ENCODE results near the gene RIMBP2. TPM values are rescaled to one million over a fixed set of nuclear protein-coding genes. Genes with fewer than 3 reads are reported as not detected.

The RIMBP2 gene
- total RNA-seq, 1 experiment from 2014 or later = not detected

DNA sequence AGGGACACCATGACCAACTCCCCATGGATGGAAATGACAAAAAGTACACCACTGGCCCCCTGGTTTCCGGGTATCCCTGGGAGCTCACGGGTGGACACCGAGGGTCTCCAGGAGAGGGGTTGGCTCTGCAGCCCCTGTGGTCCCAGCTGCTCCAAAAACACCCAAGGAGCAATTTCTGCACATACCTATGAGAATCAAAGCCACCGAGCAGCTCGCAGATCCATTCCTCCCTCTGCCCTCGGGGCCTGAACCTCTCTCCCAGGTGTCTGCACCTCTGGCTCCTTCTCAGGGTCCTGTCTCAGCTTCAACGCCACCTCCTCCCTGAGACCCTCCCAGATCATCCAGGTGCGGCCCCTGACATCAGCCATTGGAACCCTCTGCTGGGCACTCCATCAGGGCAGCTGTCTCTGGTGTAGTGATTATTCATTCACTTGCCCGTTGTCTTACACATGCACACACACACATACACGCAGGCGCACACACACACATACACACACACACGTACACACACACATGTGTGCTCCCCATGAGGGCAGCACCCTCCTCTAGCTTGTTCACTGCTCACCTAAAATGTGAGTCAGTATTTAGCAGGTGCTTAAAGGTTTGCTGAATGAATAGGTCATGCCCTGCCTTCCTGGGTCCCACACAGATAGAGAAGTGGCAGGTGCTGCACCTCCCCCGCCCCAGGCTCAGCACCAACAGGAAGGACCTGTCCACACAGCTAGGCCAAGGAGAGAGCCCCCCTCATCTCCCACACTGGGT is 5.9 kb downstream of the RIMBP2 start:
- Mint-ChIP-seq H3K4me3 (ENCODE audit: unreplicated experiment) (no peak overlapping the region), H3K4me1 (ENCODE audit: low read depth, unreplicated experiment) (no peaks in the 10 kb centered on the region), H3K27me3 (ENCODE audit: insufficient read depth, unreplicated experiment) (peaks cover 30% of the 10 kb centered on the region), H3K27ac (ENCODE audit: unreplicated experiment) (no peak overlapping the region), H3K9me3 (ENCODE audit: unreplicated experiment) (no peaks in the 10 kb centered on the region), H3K36me3 (ENCODE audit: insufficient read depth, unreplicated experiment) (no peaks in the 10 kb centered on the region)
- Histone ChIP-seq H3K4me3 (ENCODE audit: low read depth, low read length) (no peak overlapping the region), H3K27me3 (replicated peaks; ENCODE audit: control insufficient read depth, insufficient read depth, low read length) (no peaks in the 10 kb centered on the region), H3K36me3 (ENCODE audit: control insufficient read depth, insufficient read depth, low read length) (no peaks in the 10 kb centered on the region), H3K4me1 (no peaks in the 10 kb centered on the region), H3K9me3 (no peaks in the 10 kb centered on the region)
- intact Hi-C loops (cut with micrococcal nuclease; ENCODE audit: unreplicated experiment) = no loop called here
- peak in 1 of 2 experiments; percentile 19 for DNase-seq
- BruUV-seq (replicated peaks) = no TSS peak
- TF ChIP-seq, protein P1, sequence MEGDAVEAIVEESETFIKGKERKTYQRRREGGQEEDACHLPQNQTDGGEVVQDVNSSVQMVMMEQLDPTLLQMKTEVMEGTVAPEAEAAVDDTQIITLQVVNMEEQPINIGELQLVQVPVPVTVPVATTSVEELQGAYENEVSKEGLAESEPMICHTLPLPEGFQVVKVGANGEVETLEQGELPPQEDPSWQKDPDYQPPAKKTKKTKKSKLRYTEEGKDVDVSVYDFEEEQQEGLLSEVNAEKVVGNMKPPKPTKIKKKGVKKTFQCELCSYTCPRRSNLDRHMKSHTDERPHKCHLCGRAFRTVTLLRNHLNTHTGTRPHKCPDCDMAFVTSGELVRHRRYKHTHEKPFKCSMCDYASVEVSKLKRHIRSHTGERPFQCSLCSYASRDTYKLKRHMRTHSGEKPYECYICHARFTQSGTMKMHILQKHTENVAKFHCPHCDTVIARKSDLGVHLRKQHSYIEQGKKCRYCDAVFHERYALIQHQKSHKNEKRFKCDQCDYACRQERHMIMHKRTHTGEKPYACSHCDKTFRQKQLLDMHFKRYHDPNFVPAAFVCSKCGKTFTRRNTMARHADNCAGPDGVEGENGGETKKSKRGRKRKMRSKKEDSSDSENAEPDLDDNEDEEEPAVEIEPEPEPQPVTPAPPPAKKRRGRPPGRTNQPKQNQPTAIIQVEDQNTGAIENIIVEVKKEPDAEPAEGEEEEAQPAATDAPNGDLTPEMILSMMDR (IDR thresholded peaks at IDR 0.05; ENCODE audit: insufficient read depth in 1 of 2, low read depth in 1 of 2, low read length in 1 of 2, severe bottlenecking in 1 of 2, unreplicated experiment in 1 of 2) = no peak
- CTCF ChIA-PET = no interaction called here
- POLR2A ChIA-PET = no interaction called here

DNA sequence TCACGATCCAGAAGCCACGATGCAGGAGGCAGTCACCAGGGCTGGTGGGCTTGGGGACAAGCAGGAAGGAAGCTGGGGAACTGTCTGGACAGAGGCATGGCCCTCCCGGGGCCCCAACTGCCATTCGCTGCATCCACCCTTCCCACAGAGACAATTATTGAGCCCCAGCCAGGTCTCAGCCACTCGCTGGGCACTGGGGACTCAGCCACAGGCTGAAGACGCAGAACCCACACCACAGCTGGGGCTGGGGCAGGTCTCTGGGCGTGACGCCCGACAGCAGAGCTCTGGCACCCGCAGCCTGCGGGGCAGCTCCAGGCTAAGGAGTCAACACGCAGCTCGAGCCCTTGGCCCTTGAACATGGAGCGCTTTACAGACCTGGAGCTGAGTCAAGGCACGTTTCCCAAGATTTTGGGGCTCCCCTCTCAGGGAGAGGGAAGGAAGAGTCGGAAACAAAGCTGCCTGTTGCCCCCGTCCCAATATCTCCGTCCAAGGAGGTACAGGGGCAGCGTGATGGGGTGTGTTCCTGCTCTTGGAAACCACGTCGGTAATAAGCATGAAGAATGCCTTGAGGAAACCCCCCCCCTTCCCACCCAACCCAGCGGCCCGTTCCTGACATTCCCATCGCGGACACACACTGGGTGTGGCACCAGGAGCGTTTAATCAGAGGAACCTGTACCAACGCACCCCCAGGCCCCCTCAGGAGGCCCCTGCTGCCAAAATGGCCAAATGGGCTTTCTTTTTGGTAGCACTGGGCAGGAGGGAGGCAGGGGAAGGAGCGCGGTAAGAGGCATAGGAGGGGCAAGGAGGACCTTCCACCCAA is 6.7 kb downstream of the RIMBP2 start:
- intact Hi-C loops (cut with micrococcal nuclease; ENCODE audit: unreplicated experiment) = no loop called here
- TF ChIP-seq, protein P1 (IDR thresholded peaks at IDR 0.05; ENCODE audit: insufficient read depth in 1 of 2, low read depth in 1 of 2, low read length in 1 of 2, severe bottlenecking in 1 of 2, unreplicated experiment in 1 of 2) = no peak
- peaks cover 33% of the 10 kb centered on the region for H3K27me3 Mint-ChIP-seq (ENCODE audit: insufficient read depth, unreplicated experiment)

DNA sequence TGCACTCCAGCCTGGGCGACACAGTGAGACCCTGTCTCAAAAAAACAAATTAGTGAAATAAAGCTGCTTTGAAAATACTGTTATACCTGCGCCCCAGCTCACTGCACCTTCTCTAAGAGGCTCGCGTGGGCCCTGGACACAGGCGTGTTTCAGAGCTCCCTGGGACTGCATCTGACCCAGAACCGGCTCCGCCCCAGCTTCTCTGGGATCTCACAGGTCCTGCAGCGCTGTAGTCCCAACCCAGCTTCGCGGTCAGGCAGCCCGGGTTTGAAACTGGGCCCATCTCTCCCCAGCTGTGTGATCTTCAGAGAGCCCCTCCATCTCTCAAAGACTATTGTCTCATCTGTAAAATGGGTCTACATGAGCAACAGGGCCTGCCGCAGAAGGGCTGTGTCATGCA is 7.5 kb downstream of the RIMBP2 start:
- TF ChIP-seq, protein P1 (IDR thresholded peaks at IDR 0.05; ENCODE audit: insufficient read depth in 1 of 2, low read depth in 1 of 2, low read length in 1 of 2, severe bottlenecking in 1 of 2, unreplicated experiment in 1 of 2) = no peak
- H3K4me3 ChIP-seq (ENCODE audit: low read depth, low read length) = no peak overlapping the region
- intact Hi-C loops (cut with micrococcal nuclease; ENCODE audit: unreplicated experiment) = no loop called here
- H3K9me3 Mint-ChIP-seq (ENCODE audit: unreplicated experiment) = no peaks in the 10 kb centered on the region
- CTCF ChIA-PET = no interaction called here
- POLR2A ChIA-PET = no interaction called here
- BruUV-seq (replicated peaks) = no TSS peak
- no peak overlapping the region for H3K4me3 Mint-ChIP-seq (ENCODE audit: unreplicated experiment)
- H3K4me1 ChIP-seq = no peaks in the 10 kb centered on the region
- no peaks in the 10 kb centered on the region for H3K4me1 Mint-ChIP-seq (ENCODE audit: low read depth, unreplicated experiment)
- no peaks in the 10 kb centered on the region for H3K9me3 ChIP-seq
- no peak for DNase-seq
- H3K36me3 Mint-ChIP-seq (ENCODE audit: insufficient read depth, unreplicated experiment) = no peaks in the 10 kb centered on the region
- no peak overlapping the region for H3K27ac Mint-ChIP-seq (ENCODE audit: unreplicated experiment)
- H3K36me3 ChIP-seq (ENCODE audit: control insufficient read depth, insufficient read depth, low read length) = no peaks in the 10 kb centered on the region
- H3K27me3 Mint-ChIP-seq (ENCODE audit: insufficient read depth, unreplicated experiment) = peaks cover 36% of the 10 kb centered on the region
- H3K27me3 ChIP-seq (replicated peaks; ENCODE audit: control insufficient read depth, insufficient read depth, low read length) = no peaks in the 10 kb centered on the region

More for the DNA sequence above, 6.7 kb downstream of the RIMBP2 start:
- Mint-ChIP-seq H3K4me3 (ENCODE audit: unreplicated experiment) (no peak overlapping the region), H3K9me3 (ENCODE audit: unreplicated experiment) (no peaks in the 10 kb centered on the region), H3K4me1 (ENCODE audit: low read depth, unreplicated experiment) (no peaks in the 10 kb centered on the region), H3K36me3 (ENCODE audit: insufficient read depth, unreplicated experiment) (no peaks in the 10 kb centered on the region), H3K27ac (ENCODE audit: unreplicated experiment) (no peak overlapping the region)
- CTCF ChIA-PET = no interaction called here
- H3K27me3 ChIP-seq (replicated peaks; ENCODE audit: control insufficient read depth, insufficient read depth, low read length) = no peaks in the 10 kb centered on the region
- DNase-seq = no peak
- BruUV-seq (replicated peaks) = no TSS peak
- H3K36me3 ChIP-seq (ENCODE audit: control insufficient read depth, insufficient read depth, low read length) = no peaks in the 10 kb centered on the region
- POLR2A ChIA-PET = no interaction called here
- no peaks in the 10 kb centered on the region for H3K4me1 ChIP-seq
- H3K4me3 ChIP-seq (ENCODE audit: low read depth, low read length) = no peak overlapping the region
- H3K9me3 ChIP-seq = no peaks in the 10 kb centered on the region

All from Caco-2 (cell line).